Stimulated activated CD4-positive, alpha-beta T cell treated with anti-CD3 and anti-CD28 coated beads, Interleukin-15, amount 100 ng/mL, for 48 hours (primary cell): Measurements from ENCODE around the gene TSHZ1.

Experiments
- DNase-seq, 2 donors: peaks; one replicate each; pipeline ENCODE4 v3.0.0-alpha.2; 2020; ENCODE audit warnings: low read depth in 2 of 2

The TSHZ1 gene

GRCh38 chr18:75221397-75221796 lies 10.8 kb downstream of the TSHZ1 start:
- DNase-seq, result no peak

DNA sequence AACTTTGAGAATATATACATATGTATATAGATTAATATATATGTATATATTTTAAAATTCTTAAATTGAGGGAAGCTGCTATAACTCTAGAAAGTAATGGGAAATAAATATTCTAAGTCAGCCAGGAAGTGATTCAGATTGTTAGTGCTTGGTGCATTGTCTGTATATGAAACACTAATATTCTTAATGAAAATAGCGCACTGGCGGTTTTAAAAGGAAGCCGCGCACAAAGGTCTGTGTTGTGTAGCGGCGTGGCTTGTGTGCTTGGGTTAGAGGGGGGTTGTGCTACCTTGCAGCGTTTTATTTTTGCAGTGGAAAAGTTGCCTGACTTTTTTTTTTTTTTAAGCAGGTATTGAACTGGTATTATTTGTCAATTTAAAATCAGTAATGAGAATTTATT lies 11.3 kb downstream of the TSHZ1 start:
- DNase-seq, result no peak

DNA sequence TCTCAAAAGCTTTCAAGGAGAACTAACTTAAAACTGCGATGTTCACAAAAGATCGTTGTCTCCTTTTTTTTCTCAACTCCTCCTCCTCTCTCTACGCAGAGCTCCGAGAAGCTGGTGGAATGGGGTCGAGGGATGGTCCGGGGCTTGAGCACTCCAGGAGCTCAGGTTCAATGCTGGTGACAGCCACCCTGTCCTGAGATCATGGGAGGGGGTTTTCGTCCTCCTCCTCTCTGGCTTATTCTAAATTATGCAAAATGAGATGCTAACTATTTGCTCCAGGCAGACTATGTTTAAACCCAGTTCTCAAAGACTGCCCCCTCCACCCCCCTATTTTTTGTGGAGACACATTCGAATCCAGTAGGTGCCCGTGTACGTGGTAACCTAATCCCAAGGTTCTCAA lies 11.8 kb downstream of the TSHZ1 start:
- no peak for DNase-seq

- DNase-seq, result no peak
These were observed 13.2 kb downstream of the TSHZ1 start for GRCh38 chr18:75223687-75224347.

GRCh38 chr18:75226286-75226955 lies 15.8 kb downstream of the TSHZ1 start:
- DNase-seq, result no peak

GRCh38 chr18:75226956-75227316 lies 16.3 kb downstream of the TSHZ1 start:
- no peak for DNase-seq

GRCh38 chr18:75227535-75228296 lies 17.1 kb downstream of the TSHZ1 start:
- no peak for DNase-seq

- DNase-seq, result no peak
These were observed 18.4 kb downstream of the TSHZ1 start for GRCh38 chr18:75228967-75229366.

- no peak for DNase-seq
These were observed 18.8 kb downstream of the TSHZ1 start for GRCh38 chr18:75229437-75229836.

- no peak for DNase-seq
These were observed 19.8 kb downstream of the TSHZ1 start for GRCh38 chr18:75230163-75231052.

- no peak for DNase-seq
These were observed 20.4 kb downstream of the TSHZ1 start for GRCh38 chr18:75231053-75231406.

GRCh38 chr18:75234901-75235300 lies 24.3 kb downstream of the TSHZ1 start:
- no peak for DNase-seq

DNA sequence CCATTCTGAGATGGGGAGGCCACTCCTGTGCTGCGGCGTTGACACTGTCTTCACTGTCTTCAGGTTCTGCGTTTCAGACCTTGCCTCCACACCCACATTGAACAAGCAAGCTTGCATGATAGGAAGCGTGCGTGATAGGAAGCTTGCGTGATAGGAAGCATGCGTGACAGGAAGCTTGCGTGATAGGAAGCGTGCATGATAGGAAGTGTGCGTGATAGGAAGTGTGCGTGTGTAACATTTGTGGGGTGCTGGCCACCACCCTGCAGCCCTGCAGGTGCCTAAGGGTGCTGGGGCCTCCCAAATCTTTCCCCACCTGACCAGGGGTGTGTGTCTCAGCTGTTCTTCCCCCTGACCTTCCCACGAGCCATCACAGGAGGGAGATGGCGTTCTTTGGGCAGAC lies 25.3 kb downstream of the TSHZ1 start:
- DNase-seq, result no peak

GRCh38 chr18:75238100-75238499 lies 27.5 kb downstream of the TSHZ1 start:
- DNase-seq, result no peak

GRCh38 chr18:75238786-75239185 lies 28.2 kb downstream of the TSHZ1 start:
- DNase-seq, result no peak

DNA sequence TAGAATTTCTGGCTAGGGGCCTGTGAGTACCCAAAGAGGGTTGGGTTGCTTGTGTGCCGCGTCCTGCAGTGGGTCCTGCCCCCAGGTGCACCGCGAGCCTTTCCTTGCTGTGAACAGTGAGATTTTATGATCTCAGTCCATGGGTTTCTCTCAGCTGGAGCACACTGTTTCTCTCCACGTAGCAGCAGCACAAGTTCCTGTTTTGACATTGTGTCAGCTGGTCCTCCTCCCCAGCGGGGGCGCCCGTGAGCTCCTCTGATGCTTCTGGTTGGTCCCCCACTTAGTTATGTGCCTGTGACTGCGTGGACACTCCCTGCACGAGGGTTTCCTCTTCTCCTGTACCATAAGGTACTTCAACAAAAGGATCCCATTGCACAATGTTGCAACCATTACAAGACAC lies 29.8 kb downstream of the TSHZ1 start:
- no peak for DNase-seq

- no peak for DNase-seq
These were observed 31.1 kb downstream of the TSHZ1 start for GRCh38 chr18:75241705-75242104.

GRCh38 chr18:75244351-75245313 lies 34.0 kb downstream of the TSHZ1 start:
- DNase-seq, result no peak

- DNase-seq, result no peak
These were observed 36.4 kb downstream of the TSHZ1 start for GRCh38 chr18:75246721-75247610.
